SK-N-SH treated with all-trans-retinoic acid at 6 μM for 48 hours (cell line): ENCODE measurements around the gene BRD2.
A peak's percentile ranks its signal among the peaks of the same experiment; 100 is the strongest.

Experiments used
- ATAC-seq: fragments of 200-7000 bp; cut with Tn5 transposase; 3 replicates; pipeline ENCODE4 v1.9.1; 2020; ENCODE audit warnings: mild to moderate bottlenecking, moderate library complexity
- ARNTL ChIP-seq: fragments of 450-650 bp; formaldehyde crosslinking; IDR thresholded peaks from 2 replicates; pipeline ENCODE4 v1.5.0; 2020; ENCODE audit warnings: low read depth, mild to moderate bottlenecking, moderate library complexity, borderline replicate concordance
- BACH2 ChIP-seq: fragments of 250-450 bp; sonication (Bioruptor Pico); IDR thresholded peaks from 2 replicates; pipeline ENCODE4 v1.9.0; 2021; ENCODE audit warnings: mild to moderate bottlenecking, borderline replicate concordance
- ESRRG ChIP-seq: fragments of 250-450 bp; sonication (Bioruptor Pico); IDR thresholded peaks from 2 replicates; pipeline ENCODE4 v1.6.1; 2021; ENCODE audit warnings: mild to moderate bottlenecking
- GLIS3 ChIP-seq: fragments of 250-450 bp; sonication (Bioruptor Pico); IDR thresholded peaks from 2 replicates; pipeline ENCODE4 v1.5.0; 2020; ENCODE audit warnings: mild to moderate bottlenecking, moderate library complexity
- ISL1 ChIP-seq: fragments of 250-450 bp; sonication (Bioruptor Pico); IDR thresholded peaks from 2 replicates; pipeline ENCODE4 v2.1.2; 2022; ENCODE audit warnings: mild to moderate bottlenecking, moderate library complexity
- OSR1 ChIP-seq: fragments of 250-450 bp; sonication (Bioruptor Pico); IDR thresholded peaks from 2 replicates; pipeline ENCODE4 v1.8.0; 2022; ENCODE audit warnings: moderate library complexity, mild to moderate bottlenecking, inconsistent platforms
- PPARA ChIP-seq: fragments of 250-450 bp; sonication (Bioruptor Pico); IDR thresholded peaks from 2 replicates; pipeline ENCODE4 v1.5.0; 2020; ENCODE audit warnings: mild to moderate bottlenecking, borderline replicate concordance
- RARB ChIP-seq: fragments of 250-450 bp; sonication (Bioruptor Pico); IDR thresholded peaks from 2 replicates; pipeline ENCODE4 v1.8.0; 2021; ENCODE audit warnings: mild to moderate bottlenecking, moderate library complexity
- SNAI2 ChIP-seq: fragments of 250-450 bp; sonication (Bioruptor Pico); IDR thresholded peaks from 2 replicates; pipeline ENCODE4 v1.5.0; 2020; ENCODE audit warnings: mild to moderate bottlenecking, moderate library complexity
- ZC3H10 ChIP-seq: fragments of 250-450 bp; sonication (Bioruptor Pico); IDR thresholded peaks from 2 replicates; pipeline ENCODE4 v1.5.1; 2021; ENCODE audit warnings: mild to moderate bottlenecking, moderate library complexity
- ZFP30 ChIP-seq: fragments of 450-650 bp; formaldehyde crosslinking; IDR thresholded peaks from 2 replicates; pipeline ENCODE4 v1.5.0; 2022; ENCODE audit warnings: mild to moderate bottlenecking, moderate library complexity
- ZNF565 ChIP-seq: fragments of 450-650 bp; formaldehyde crosslinking; conservative IDR thresholded peaks from 2 replicates; pipeline ENCODE4 v1.5.0; 2020; ENCODE audit warnings: low read depth, mild to moderate bottlenecking, moderate library complexity
- ZNF70 ChIP-seq: fragments of 450-650 bp; formaldehyde crosslinking; IDR thresholded peaks from 2 replicates; pipeline ENCODE4 v1.5.0; 2020; ENCODE audit warnings: mild to moderate bottlenecking, moderate library complexity
- ZNF8 ChIP-seq: fragments of 450-650 bp; formaldehyde crosslinking; IDR thresholded peaks from 2 replicates; pipeline ENCODE4 v1.5.0; 2020; ENCODE audit warnings: mild to moderate bottlenecking, moderate library complexity
- TF ChIP-seq, protein P1 (sequence below): fragments of 250-450 bp; sonication (Bioruptor Pico); IDR thresholded peaks from 2 replicates; pipeline ENCODE4 v1.8.0; 2020; ENCODE audit warnings: mild to moderate bottlenecking, moderate library complexity, borderline replicate concordance
- TF ChIP-seq, protein P2 (sequence below): fragments of 250-450 bp; sonication (Bioruptor Pico); IDR thresholded peaks from 2 replicates; pipeline ENCODE4 v1.8.0; 2021; ENCODE audit warnings: low read depth, mild to moderate bottlenecking, moderate library complexity, borderline replicate concordance
- TF ChIP-seq, protein P3 (sequence below): fragments of 250-450 bp; sonication (Bioruptor Pico); IDR thresholded peaks from 2 replicates; pipeline ENCODE4 v1.5.1; 2021; ENCODE audit warnings: mild to moderate bottlenecking, moderate library complexity
- TF ChIP-seq, protein P4 (sequence below): fragments of 250-450 bp; sonication (Bioruptor Pico); IDR thresholded peaks from 2 replicates; pipeline ENCODE4 v1.5.0; 2020; ENCODE audit warnings: mild to moderate bottlenecking, moderate library complexity

Gene BRD2

DNA sequence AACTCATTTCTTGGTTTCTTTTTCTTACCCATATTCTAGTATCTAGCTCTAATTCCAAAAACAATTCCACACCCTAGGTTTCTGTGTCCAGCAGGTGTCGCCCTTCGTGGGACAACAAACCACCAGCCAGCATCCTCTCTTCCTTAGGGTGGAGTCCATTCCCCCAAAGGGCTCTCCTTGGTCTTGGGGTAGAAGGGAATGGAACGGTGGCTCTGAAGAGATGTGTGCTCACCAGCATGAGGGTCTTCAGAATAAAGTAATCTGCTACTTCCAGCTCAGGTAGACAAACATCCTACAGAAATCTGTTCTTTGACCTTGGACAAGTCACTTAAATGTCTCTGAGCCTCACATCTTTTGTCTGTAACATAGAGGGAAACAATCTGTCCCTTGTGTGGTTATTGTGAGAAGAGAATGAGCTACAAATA lies 34.7 kb upstream of the BRD2 start:
- peak; percentile 82 for ATAC-seq
- TF ChIP-seq GLIS3 (CRISPR knock-in tag) = no peak
- TF ChIP-seq, protein P1, sequence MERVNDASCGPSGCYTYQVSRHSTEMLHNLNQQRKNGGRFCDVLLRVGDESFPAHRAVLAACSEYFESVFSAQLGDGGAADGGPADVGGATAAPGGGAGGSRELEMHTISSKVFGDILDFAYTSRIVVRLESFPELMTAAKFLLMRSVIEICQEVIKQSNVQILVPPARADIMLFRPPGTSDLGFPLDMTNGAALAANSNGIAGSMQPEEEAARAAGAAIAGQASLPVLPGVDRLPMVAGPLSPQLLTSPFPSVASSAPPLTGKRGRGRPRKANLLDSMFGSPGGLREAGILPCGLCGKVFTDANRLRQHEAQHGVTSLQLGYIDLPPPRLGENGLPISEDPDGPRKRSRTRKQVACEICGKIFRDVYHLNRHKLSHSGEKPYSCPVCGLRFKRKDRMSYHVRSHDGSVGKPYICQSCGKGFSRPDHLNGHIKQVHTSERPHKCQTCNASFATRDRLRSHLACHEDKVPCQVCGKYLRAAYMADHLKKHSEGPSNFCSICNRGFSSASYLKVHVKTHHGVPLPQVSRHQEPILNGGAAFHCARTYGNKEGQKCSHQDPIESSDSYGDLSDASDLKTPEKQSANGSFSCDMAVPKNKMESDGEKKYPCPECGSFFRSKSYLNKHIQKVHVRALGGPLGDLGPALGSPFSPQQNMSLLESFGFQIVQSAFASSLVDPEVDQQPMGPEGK (CRISPR knock-in tag) = no peak
- TF ChIP-seq SNAI2 (CRISPR knock-in tag) = no peak
- no peak for TF ChIP-seq ZNF565 (CRISPR knock-in tag)
- TF ChIP-seq, protein P2, sequence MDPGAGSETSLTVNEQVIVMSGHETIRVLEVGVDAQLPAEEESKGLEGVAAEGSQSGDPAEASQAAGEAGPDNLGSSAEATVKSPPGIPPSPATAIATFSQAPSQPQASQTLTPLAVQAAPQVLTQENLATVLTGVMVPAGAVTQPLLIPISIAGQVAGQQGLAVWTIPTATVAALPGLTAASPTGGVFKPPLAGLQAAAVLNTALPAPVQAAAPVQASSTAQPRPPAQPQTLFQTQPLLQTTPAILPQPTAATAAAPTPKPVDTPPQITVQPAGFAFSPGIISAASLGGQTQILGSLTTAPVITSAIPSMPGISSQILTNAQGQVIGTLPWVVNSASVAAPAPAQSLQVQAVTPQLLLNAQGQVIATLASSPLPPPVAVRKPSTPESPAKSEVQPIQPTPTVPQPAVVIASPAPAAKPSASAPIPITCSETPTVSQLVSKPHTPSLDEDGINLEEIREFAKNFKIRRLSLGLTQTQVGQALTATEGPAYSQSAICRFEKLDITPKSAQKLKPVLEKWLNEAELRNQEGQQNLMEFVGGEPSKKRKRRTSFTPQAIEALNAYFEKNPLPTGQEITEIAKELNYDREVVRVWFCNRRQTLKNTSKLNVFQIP (CRISPR knock-in tag) = no peak

DNA sequence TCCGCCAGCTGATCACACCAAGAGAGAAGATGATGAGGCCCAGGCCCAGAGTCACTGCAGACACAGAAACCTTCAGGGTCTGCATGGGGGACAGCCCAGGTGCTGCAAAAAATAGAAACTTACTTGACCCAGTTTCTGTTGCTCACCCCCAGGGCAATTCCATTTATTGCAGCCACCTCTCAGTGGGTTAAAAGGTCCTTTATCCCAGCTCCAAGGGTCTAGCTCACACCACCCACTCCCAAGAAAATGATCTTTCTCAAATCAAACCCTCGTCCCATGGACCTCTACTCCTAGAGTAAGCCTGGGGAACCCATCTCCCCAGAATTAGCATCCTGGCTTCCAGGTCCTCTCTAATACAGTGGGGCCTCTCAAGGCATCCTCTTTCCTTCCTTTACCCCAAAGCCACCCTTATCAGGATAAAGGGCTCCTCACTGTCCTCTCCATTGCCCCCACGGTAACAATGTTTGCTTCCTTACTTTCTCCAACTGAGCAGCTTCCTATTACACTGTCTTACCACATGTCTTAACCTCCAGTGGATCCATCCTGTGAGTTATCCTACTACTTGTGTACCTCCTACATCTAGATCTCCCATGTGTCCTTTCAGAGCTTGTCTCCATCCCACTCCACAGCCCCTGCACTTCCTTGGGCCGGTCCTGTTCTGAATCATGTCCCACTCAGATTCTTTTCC lies 32.7 kb upstream of the BRD2 start:
- TF ChIP-seq ZC3H10 (CRISPR knock-in tag) (no peak), BACH2 (no peak), ZFP30 (CRISPR knock-in tag) (no peak), ZNF8 (CRISPR knock-in tag) (no peak)
- TF ChIP-seq, protein P1 (CRISPR knock-in tag) = no peak
- TF ChIP-seq, all 23 proteins: peak for 0
- ATAC-seq = no peak

DNA sequence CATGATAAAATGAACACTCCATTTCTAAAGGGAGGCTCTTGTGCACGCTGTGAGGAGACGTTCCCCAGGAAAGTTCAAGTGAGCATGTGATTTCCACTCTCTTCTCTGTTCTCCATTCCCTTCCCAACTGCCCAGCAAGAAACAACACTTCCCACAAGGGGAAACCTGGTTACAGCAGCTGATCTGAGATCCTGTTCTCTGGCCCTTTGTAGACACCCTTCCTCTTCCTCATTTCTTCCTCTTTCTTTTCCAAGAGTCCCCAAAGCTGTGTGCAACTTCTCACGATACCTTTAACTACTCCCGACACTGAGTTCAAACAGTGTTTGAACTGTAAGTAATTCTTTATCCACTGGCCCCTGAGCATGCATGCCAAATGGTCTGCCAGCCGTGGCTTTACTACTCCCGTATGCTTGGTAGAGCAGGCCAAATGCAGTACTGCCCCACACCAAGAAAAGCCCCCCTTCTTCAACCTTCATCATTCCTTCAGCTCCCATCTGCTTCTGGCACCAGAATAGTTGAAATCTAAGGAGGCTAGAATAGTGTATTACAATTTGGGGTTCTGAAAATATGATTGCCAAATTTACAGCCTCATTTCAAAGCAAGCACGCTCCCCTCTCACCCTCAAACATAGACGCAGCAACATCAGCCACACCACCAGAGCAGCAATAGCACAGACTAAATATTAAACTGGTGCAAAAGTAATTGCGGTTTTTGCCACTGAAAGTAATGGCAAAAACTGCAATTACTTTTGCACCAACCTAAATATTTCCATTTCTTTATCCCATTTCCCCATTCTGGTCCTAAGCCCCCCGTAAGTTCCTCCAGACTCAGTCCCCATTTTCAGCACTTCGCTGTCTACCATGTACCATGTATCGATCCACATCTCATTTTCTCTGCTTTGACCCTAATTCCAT lies 31.9 kb upstream of the BRD2 start:
- no peak for ATAC-seq

More for the DNA sequence above, 31.9 kb upstream of the BRD2 start:
- TF ChIP-seq ARNTL (CRISPR knock-in tag) = no peak
- TF ChIP-seq ZNF70 (CRISPR knock-in tag) = no peak
- TF ChIP-seq BACH2 = no peak
- TF ChIP-seq PPARA (CRISPR knock-in tag) = no peak
- TF ChIP-seq, protein P3, sequence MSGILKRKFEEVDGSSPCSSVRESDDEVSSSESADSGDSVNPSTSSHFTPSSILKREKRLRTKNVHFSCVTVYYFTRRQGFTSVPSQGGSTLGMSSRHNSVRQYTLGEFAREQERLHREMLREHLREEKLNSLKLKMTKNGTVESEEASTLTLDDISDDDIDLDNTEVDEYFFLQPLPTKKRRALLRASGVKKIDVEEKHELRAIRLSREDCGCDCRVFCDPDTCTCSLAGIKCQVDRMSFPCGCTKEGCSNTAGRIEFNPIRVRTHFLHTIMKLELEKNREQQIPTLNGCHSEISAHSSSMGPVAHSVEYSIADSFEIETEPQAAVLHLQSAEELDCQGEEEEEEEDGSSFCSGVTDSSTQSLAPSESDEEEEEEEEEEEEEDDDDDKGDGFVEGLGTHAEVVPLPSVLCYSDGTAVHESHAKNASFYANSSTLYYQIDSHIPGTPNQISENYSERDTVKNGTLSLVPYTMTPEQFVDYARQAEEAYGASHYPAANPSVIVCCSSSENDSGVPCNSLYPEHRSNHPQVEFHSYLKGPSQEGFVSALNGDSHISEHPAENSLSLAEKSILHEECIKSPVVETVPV = no peak
- TF ChIP-seq, protein P4, sequence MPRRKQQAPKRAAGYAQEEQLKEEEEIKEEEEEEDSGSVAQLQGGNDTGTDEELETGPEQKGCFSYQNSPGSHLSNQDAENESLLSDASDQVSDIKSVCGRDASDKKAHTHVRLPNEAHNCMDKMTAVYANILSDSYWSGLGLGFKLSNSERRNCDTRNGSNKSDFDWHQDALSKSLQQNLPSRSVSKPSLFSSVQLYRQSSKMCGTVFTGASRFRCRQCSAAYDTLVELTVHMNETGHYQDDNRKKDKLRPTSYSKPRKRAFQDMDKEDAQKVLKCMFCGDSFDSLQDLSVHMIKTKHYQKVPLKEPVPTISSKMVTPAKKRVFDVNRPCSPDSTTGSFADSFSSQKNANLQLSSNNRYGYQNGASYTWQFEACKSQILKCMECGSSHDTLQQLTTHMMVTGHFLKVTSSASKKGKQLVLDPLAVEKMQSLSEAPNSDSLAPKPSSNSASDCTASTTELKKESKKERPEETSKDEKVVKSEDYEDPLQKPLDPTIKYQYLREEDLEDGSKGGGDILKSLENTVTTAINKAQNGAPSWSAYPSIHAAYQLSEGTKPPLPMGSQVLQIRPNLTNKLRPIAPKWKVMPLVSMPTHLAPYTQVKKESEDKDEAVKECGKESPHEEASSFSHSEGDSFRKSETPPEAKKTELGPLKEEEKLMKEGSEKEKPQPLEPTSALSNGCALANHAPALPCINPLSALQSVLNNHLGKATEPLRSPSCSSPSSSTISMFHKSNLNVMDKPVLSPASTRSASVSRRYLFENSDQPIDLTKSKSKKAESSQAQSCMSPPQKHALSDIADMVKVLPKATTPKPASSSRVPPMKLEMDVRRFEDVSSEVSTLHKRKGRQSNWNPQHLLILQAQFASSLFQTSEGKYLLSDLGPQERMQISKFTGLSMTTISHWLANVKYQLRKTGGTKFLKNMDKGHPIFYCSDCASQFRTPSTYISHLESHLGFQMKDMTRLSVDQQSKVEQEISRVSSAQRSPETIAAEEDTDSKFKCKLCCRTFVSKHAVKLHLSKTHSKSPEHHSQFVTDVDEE = no peak
- TF ChIP-seq ISL1 = no peak
- TF ChIP-seq, protein P2 (CRISPR knock-in tag) = no peak
- no peak for TF ChIP-seq ZFP30 (CRISPR knock-in tag)
- TF ChIP-seq SNAI2 (CRISPR knock-in tag) = no peak
- TF ChIP-seq RARB = no peak
- no peak for TF ChIP-seq ESRRG (CRISPR knock-in tag)
- no peak for TF ChIP-seq OSR1 (CRISPR knock-in tag)
- TF ChIP-seq ZNF565 (CRISPR knock-in tag) = no peak
